Liver (tissue), 3 donors: ENCODE data around the gene APP.

Experiments
- CTCF ChIP-seq: fragments of 150-350 bp; IDR thresholded peaks from 2 replicates; pipeline ENCODE4 v1.5.1; 2017; ENCODE audit warnings: improper control_type of control experiment, low read depth, low read length; ENCODE audit not compliant: missing input control
- GABPA ChIP-seq, 2 donors: IDR thresholded peaks in 1 of 2; conservative IDR thresholded peaks in 1 of 2; 2 replicates each; pipeline ENCODE4 v1.6.1; 2016; ENCODE audit warnings: antibody characterized with exemption in 2 of 2, mild to moderate bottlenecking in 1 of 2, moderate library complexity in 1 of 2
- REST ChIP-seq: IDR thresholded peaks from 2 replicates; pipeline ENCODE4 v1.6.1; 2016; ENCODE audit warnings: antibody characterized with exemption, mild to moderate bottlenecking
- SP1 ChIP-seq: IDR thresholded peaks from 2 replicates; pipeline ENCODE4 v1.6.1; 2018; ENCODE audit warnings: antibody characterized with exemption, mild to moderate bottlenecking
- donor health status: healthy.
- donor health status: healthy.

- TF ChIP-seq GABPA (IDR thresholded peaks at IDR 0.05 in 1 of 2, conservative IDR thresholded peaks at IDR 0.05 in 1 of 2) (no peak), CTCF (no peak), REST (no peak), SP1 (no peak)
Observed at GRCh38 chr21:25905126-25905525, 265.4 kb downstream of the APP start.
